H1 (cell line): ENCODE results near the gene SYMPK. TPM values are rescaled to one million over a fixed set of nuclear protein-coding genes. Genes with fewer than 3 reads are reported as not detected.

Experiments
- CTCF ChIA-PET: fragments of 300-600 bp; sonication (Branson Sonifier 250); formaldehyde crosslinking; loops from one replicate; lab custom pipeline; 2021; ENCODE audit not compliant: partially characterized antibody; lab: Charles Lee
- POLR2A ChIA-PET: fragments of 300-600 bp; sonication (Branson Sonifier 250); formaldehyde crosslinking; loops from one replicate; lab custom pipeline; 2021; ENCODE audit warnings: inconsistent platforms; ENCODE audit not compliant: partially characterized antibody; lab: Charles Lee
- DNase-seq, 2 experiments: peaks; one replicate each; pipeline versions ENCODE4 v3.0.0 to v3.0.0-alpha.2; 2010 to 2022; ENCODE audit warnings: low spot score in 2 of 2, low read depth in 1 of 2, mixed read lengths in 1 of 2
- FAIRE-seq: peaks from 2 replicates; lab custom pipeline; 2011; peaks lifted over from hg19 to GRCh38; lab: Jason Lieb, UNC
- H2AFZ ChIP-seq: 2 replicates; pipeline ENCODE4 v1.8.1; 2012; ENCODE audit warnings: low read length, inconsistent platforms
- H2AK5ac ChIP-seq: 2 replicates; pipeline ENCODE4 v1.6.1; 2013; ENCODE audit warnings: low read depth, low read length
- H2BK120ac ChIP-seq: replicated peaks from 2 replicates; pipeline ENCODE3; 2013; ENCODE audit warnings: low read depth, low read length, inconsistent platforms
- H2BK12ac ChIP-seq: 2 replicates; pipeline ENCODE4 v1.6.1; 2013; ENCODE audit warnings: low read depth, low read length
- H2BK15ac ChIP-seq: 2 replicates; pipeline ENCODE4 v1.6.1; 2013; ENCODE audit warnings: low read length
- H2BK20ac ChIP-seq: 2 replicates; pipeline ENCODE4 v1.6.1; 2013; ENCODE audit warnings: low read length
- H2BK5ac ChIP-seq: 2 replicates; pipeline ENCODE4 v1.6.1; 2013; ENCODE audit warnings: low read depth, low read length
- H3K14ac ChIP-seq: 2 replicates; pipeline ENCODE4 v1.6.1; 2013; ENCODE audit warnings: inconsistent platforms; ENCODE audit not compliant: insufficient read length
- H3K18ac ChIP-seq: 2 replicates; pipeline ENCODE4 v1.6.1; 2013; ENCODE audit warnings: low read length; ENCODE audit errors: extremely low read depth
- H3K23ac ChIP-seq: 2 replicates; pipeline ENCODE4 v1.6.1; 2013; ENCODE audit warnings: inconsistent platforms; ENCODE audit not compliant: insufficient read length
- H3K23me2 ChIP-seq: 2 replicates; pipeline ENCODE4 v1.6.1; 2013; ENCODE audit warnings: low read depth, low read length
- H3K27ac ChIP-seq: 2 replicates; pipeline ENCODE4 v1.6.1; 2011; ENCODE audit warnings: low read depth, low read length, inconsistent platforms
- H3K27me3 ChIP-seq, 4 experiments: replicated peaks in 1 of 4; 1 replicate in 1 of 4; 2 replicates in 3 of 4; pipeline versions ENCODE4 v1.6.1 to v1.8.1; 2011 to 2013; ENCODE audit warnings: low read length in 3 of 4, mild to moderate bottlenecking in 3 of 4, inconsistent platforms in 2 of 4, mixed read lengths in 2 of 4, moderate library complexity in 1 of 4; ENCODE audit not compliant: control insufficient read depth in 3 of 4, insufficient read depth in 3 of 4; ENCODE audit errors: extremely low read depth in 1 of 4
- H3K36me3 ChIP-seq, 4 experiments: 2 replicates each; pipeline versions ENCODE4 v1.6.1 to v1.8.1; 2011 to 2013; ENCODE audit warnings: mild to moderate bottlenecking in 4 of 4, low read length in 3 of 4, moderate library complexity in 2 of 4, control low read depth in 1 of 4, inconsistent platforms in 1 of 4; ENCODE audit not compliant: insufficient read depth in 4 of 4, control insufficient read depth in 2 of 4
- H3K4ac ChIP-seq: replicated peaks from 2 replicates; pipeline ENCODE3; 2013; ENCODE audit warnings: low read length, low read depth, mixed read lengths, inconsistent platforms; ENCODE audit not compliant: insufficient read length
- H3K4me1 ChIP-seq, 4 experiments: replicated peaks in 1 of 4; 1 replicate in 1 of 4; 2 replicates in 3 of 4; pipeline versions ENCODE4 v1.6.1 to v1.8.1; 2011 to 2013; ENCODE audit warnings: low read length in 3 of 4, inconsistent platforms in 2 of 4, mixed read lengths in 1 of 4; ENCODE audit not compliant: insufficient read depth in 4 of 4, control insufficient read depth in 3 of 4
- H3K4me2 ChIP-seq, 2 experiments: 2 replicates each; pipeline versions ENCODE4 v1.6.1 to v1.8.1; 2011 to 2013; ENCODE audit warnings: low read depth in 2 of 2, low read length in 2 of 2, control low read depth in 1 of 2, inconsistent platforms in 1 of 2, mild to moderate bottlenecking in 1 of 2; ENCODE audit not compliant: insufficient read depth in 1 of 2
- H3K4me3 ChIP-seq, 4 experiments: fragments of 200-600, 300-600 bp in 1 of 4; sonication (generic), shearing (Covaris generic), sonication (Bioruptor Twin) in 1 of 4; 2 replicates each; pipeline versions ENCODE4 v1.5.1 to v1.8.1; 2011 to 2016; ENCODE audit warnings: low read length in 4 of 4, low read depth in 3 of 4, control low read depth in 2 of 4, inconsistent platforms in 2 of 4, mild to moderate bottlenecking in 2 of 4, mixed read lengths in 1 of 4, moderate library complexity in 1 of 4; ENCODE audit not compliant: insufficient read depth in 2 of 4; ENCODE audit errors: extremely low read depth in 1 of 4
- H3K56ac ChIP-seq: replicated peaks from 2 replicates; pipeline ENCODE3; 2013; ENCODE audit warnings: low read depth, mild to moderate bottlenecking, mixed read lengths, low read length, inconsistent platforms; ENCODE audit not compliant: insufficient read length
- H3K79me1 ChIP-seq: 2 replicates; pipeline ENCODE4 v1.6.1; 2013; ENCODE audit warnings: low read depth, low read length, control low read depth
- H3K79me2 ChIP-seq, 2 experiments: 2 replicates each; pipeline versions ENCODE4 v1.6.1 to v1.8.1; 2012 to 2013; ENCODE audit warnings: low read length in 2 of 2, mild to moderate bottlenecking in 2 of 2, inconsistent platforms in 1 of 2; ENCODE audit not compliant: insufficient read depth in 2 of 2, control insufficient read depth in 1 of 2
- H3K9ac ChIP-seq, 4 experiments: replicated peaks in 1 of 4; 1 replicate in 1 of 4; 2 replicates in 3 of 4; pipeline versions ENCODE4 v1.6.1 to v1.8.1; 2011 to 2013; ENCODE audit warnings: low read depth in 3 of 4, low read length in 3 of 4, control low read depth in 2 of 4, mild to moderate bottlenecking in 2 of 4, moderate library complexity in 2 of 4, inconsistent platforms in 1 of 4; ENCODE audit errors: extremely low read depth in 1 of 4
- H3K9me3 ChIP-seq, 2 experiments: 2 replicates each; pipeline versions ENCODE4 v1.6.1 to v1.8.1; 2012 to 2013; ENCODE audit warnings: mild to moderate bottlenecking in 2 of 2, moderate library complexity in 2 of 2, control low read depth in 1 of 2, inconsistent platforms in 1 of 2, low read depth in 1 of 2, low read length in 1 of 2, mixed read lengths in 1 of 2; ENCODE audit not compliant: insufficient read depth in 2 of 2
- H4K20me1 ChIP-seq, 2 experiments: replicated peaks in 1 of 2; 2 replicates each; pipeline versions ENCODE3 to v1.8.1; 2011 to 2013; ENCODE audit warnings: inconsistent platforms in 2 of 2, low read length in 2 of 2, mild to moderate bottlenecking in 1 of 2; ENCODE audit not compliant: insufficient read depth in 2 of 2, control insufficient read depth in 1 of 2
- H4K5ac ChIP-seq: 2 replicates; pipeline ENCODE4 v1.6.1; 2013; ENCODE audit warnings: low read length, low read depth, mixed read lengths, inconsistent platforms; ENCODE audit not compliant: insufficient read length
- H4K8ac ChIP-seq: 2 replicates; pipeline ENCODE4 v1.8.0; 2013; ENCODE audit warnings: mild to moderate bottlenecking, moderate library complexity, low read length, inconsistent platforms; ENCODE audit not compliant: insufficient read depth; ENCODE audit errors: extremely low read depth
- H4K91ac ChIP-seq: replicated peaks from 2 replicates; pipeline ENCODE3; 2013; ENCODE audit warnings: low read length, mixed read lengths, inconsistent platforms; ENCODE audit not compliant: insufficient read length
- SIX5 ChIP-seq: IDR thresholded peaks from 2 replicates; pipeline ENCODE4 v1.6.1; 2011; ENCODE audit warnings: mild to moderate bottlenecking, low read depth, low read length
- YY1 ChIP-seq: IDR thresholded peaks from 2 replicates; pipeline ENCODE4 v1.6.1; 2011; ENCODE audit warnings: low read depth, mild to moderate bottlenecking, low read length
- WGBS, 2 experiments: shearing (Covaris generic) in 1 of 2; methylation state at CpG; one replicate each; pipeline versions ENCODE4 v1.1.6 to v1.1.7; 2013 to 2015; ENCODE audit warnings: low lambda C conversion rate in 2 of 2, mixed read lengths in 2 of 2, inconsistent platforms in 1 of 2, low coverage in 1 of 2, missing lambda C conversion rate in 1 of 2; ENCODE audit not compliant: insufficient replicate concordance in 2 of 2, insufficient coverage in 1 of 2, insufficient read length in 1 of 2; ENCODE audit errors: extremely low coverage in 1 of 2, missing lambda C conversion rate in 1 of 2; 5-methylcytosine and 5-hydroxymethylcytosine counted together
- polyA plus RNA-seq, 7 experiments: library from polyadenylated mRNA; depleted of rRNA in 3 of 7; stranded (reverse) in 5 of 7; unstranded in 2 of 7; fragments of >200 nt in 5 of 7; fragments of 200-250 nt in 2 of 7; gene quantifications; 1 replicate in 5 of 7; 2 replicates in 1 of 7; 4 replicates in 1 of 7; pipeline versions ENCODE4 v1.2.1 to v1.2.3, GENCODE V29; 2011 to 2013; ENCODE audit warnings: missing spikeins in 2 of 7, mixed read lengths in 2 of 7
- total RNA-seq: library from RNA; stranded (reverse); fragmentation: NEBNext Ultra II Directional; extraction: Animal tissue kit (Norgen Biotek cat#: 25700); gene quantifications from 2 replicates; pipeline ENCODE4 v1.2.1, GENCODE V29; 2021

SYMPK gene
- total and polyA plus RNA-seq, 2 of the 8 experiments (the other 6 are each of a cell fraction or from before 2014, with no cell fraction given), result 93.6 to 99.5 TPM

DNA sequence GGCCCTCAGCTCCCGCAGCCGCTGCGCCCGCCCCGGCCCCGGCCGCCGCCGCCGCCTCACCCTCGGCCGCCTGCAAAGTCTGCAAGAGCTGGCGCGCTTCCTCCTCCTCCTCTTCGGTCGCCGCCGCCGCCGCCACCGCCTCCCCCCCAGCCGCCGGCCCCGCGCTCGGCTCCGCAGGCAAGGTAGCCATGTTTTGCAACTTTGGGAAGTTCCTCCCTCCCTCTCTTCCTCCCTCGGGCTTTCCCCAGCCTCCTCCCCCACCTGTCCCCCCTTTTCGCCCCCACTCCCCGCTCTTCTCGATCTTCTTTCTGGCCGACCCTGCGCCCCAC, 94.3 kb downstream of the SYMPK start:
- Histone ChIP-seq H2BK12ac (peak overlapping the region; percentile 80; the same call in 1 of the 2 replicates), H3K79me2 (no peaks in the 10 kb centered on the region), H3K27ac (peak overlapping the region; percentile 96), H4K91ac (peak overlapping the region; percentile 99), H3K4me3 (peak overlapping the region; percentile 57 to 89 (median 71)), H3K18ac (peak overlapping the region; percentile 100), H2BK120ac (peak overlapping the region; percentile 86), H4K20me1 (peaks cover 0 to 3% of the 10 kb centered on the region in 2 experiments), H2BK15ac (no peak overlapping the region), H3K27me3 (no peaks in the 10 kb centered on the region), H3K23me2 (peaks cover 28% of the 10 kb centered on the region), H2BK20ac (0 out of 2 replicates have a peak overlapping the region, but pooled peaks have one; percentile 21), H4K8ac (peak overlapping the region; percentile 90), H2AK5ac (peak overlapping the region; percentile 98; the same call in 1 of the 2 replicates), H2BK5ac (peak overlapping the region; percentile 98), H3K4me2 (peak overlapping the region; percentile 61 to 94), H3K4me1 (peaks cover 7 to 39% (median 31%) of the 10 kb centered on the region in 4 experiments), H3K9me3 (no peaks in the 10 kb centered on the region), H2AFZ (no peak overlapping the region), H3K36me3 (peaks cover 0 to 2% (median 0%) of the 10 kb centered on the region in 4 experiments; a peak in 2 of 8 replicates), H3K23ac (no peak overlapping the region), H3K9ac (peak overlapping the region; percentile 68 to 91 (median 85)), H3K56ac (peak overlapping the region; percentile 97), H3K79me1 (no peaks in the 10 kb centered on the region), H3K14ac (peak overlapping the region; percentile 100), H3K4ac (peak overlapping the region; percentile 90), H4K5ac (peak overlapping the region; percentile 96)
- DNase-seq (peak in 1 of 2 experiments; percentile 67), FAIRE-seq (no peak)
- TF ChIP-seq YY1 (peak; percentile 44; the same call in 1 of the 2 replicates), SIX5 (no peak)
- POLR2A ChIA-PET, result interaction anchor here (0.8 to 16.2 kb wide), 20 partner anchors 12 to 239 kb away, joined by 3 to 284 read pairs (median 6); partner anchors contain the start of genes DMPK, DMWD, FBXO46 and MEIOSIN
- WGBS, 2 experiments, result no CpG with 5 or more reads among the region's 33 CpGs
- CTCF ChIA-PET, result interaction anchor here (0.8 to 6.7 kb wide), 11 partner anchors 12 to 125 kb away, joined by 3 to 55 read pairs (median 5); partner anchors contain the start of genes DMPK, DMWD and RSPH6A
